OCI-M2 (cell line): Measurements from ENCODE around the gene ANKRD36C.
"Not testable (repeated sequence)": the region's sequence is repeated elsewhere in the genome, so short reads cannot be mapped to it uniquely, and the experiment has no call there.

Experiments
- DNase-seq: peaks from one replicate; lab custom pipeline; 2025; ENCODE audit not compliant: unreplicated experiment; lab: John Stamatoyannopoulos, UW

ANKRD36C gene

DNA sequence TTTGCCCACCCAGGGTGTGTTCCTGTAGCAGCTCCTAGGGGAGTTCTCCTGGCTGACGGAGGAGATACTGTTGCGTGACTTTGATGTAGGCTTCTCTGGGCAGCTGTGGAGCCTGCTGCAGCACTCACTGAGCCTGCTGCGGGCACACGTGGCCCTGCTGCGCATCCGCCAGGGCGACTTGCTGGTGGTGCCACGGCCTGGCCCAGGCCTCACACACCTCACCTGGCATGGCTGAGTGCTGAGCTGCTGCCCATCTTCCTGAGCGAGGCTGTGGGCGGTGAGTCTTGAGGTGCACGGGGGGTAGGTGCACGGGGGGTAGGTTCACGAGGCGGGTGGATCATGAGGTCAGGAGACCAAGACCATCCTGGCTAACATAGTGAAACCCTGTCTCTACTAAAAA is 191.7 kb downstream of the ANKRD36C start:
- DNase-seq: no peak

DNA sequence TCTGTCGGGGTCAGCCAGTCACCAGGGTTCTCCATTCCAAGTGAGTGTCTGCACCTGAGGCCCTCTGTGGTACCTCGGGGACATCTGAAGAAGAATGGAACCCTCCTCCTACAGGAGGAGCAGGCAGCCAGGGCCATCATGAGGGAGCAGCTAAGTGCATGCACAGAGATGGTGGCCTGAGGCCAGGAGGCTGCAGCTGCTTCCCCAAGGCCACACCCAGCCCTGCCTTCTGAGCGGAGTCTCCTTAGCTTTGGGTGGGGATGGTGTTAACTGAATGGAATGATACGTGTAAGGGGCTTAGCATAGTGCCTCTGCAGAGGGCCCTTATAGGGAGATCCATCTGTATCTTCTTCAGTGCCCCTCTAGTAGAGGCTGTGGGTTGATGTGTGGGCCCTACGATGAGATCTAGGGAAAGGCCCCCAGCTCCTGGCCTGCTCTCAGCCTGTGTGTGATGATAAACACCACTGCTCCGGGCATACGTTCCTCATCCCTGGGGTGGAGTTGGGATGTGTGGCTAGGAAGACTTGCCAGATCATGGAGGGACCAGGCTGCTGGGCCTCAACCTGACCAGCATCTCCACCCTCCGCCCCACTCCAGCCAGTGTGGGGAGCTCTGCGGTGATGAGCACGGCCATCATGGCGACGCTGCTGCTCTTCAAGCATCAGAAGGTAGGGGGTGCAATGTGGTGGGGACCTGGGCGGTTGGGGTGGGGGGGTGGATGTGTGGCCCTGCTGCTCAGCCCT is 192.3 kb downstream of the ANKRD36C start:
- not testable (repeated sequence) for DNase-seq

DNA sequence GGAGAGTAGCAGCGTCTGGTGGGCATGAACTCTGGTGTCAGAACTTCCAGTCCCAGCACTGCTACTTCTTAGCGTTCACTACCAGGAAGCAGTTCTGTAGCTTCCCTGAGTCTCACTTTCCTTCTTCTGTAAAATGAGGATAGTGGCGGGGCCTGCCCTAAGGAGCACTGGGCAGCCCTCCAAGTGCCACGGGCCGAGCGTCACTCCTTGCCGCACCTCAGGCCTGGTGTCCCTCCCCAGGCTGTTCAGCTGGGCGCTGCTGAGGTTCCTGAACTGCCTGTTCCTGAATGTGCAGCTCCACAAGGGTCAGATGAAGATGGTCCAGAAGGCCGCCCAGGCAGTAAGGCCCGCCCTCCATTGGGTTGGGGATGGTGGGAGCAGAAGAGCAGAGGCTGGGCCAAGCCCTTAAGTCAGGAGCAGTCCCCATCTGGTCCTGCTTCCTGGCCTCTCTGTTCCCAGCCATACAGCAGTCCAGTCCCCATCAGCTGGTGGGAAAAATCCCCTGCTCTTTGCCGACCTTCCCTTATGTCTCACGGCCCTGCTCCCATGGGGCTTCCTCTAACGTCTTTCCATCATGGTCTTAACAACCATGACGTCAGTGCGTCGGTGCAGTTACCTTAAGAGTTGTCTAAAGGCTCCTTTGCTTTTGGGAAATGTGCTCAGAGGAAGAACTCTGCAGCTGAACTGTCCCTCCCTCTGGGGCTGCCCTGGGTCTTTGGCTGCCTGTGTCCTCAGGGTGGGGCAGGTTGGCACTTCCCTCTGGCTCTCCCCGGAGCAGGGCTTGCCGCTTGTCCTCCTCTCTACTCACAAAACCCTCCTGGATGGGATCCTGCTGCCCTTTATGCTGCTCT is 195.2 kb downstream of the ANKRD36C start:
- not testable (repeated sequence) for DNase-seq

DNA sequence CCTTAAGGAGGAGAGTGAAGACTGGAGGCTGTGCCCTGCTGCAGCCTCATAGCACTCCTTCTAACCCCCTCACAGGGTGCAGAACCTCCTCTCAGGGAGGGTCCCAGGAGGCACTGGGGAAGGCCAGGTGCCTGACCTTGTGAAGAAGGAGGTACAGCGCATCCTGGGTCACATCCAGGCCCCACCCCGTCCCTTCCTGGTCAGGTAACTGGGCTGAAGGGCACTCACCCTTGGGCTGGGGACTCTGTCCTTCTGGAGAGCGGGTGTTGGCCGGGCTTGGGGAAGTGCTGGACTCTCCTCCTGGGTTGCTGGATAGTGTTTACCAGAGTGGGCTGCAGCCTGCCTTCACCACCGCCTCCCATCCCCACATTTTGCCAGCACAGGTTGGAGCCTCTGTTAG is 197.7 kb downstream of the ANKRD36C start:
- DNase-seq: not testable (repeated sequence)

DNA sequence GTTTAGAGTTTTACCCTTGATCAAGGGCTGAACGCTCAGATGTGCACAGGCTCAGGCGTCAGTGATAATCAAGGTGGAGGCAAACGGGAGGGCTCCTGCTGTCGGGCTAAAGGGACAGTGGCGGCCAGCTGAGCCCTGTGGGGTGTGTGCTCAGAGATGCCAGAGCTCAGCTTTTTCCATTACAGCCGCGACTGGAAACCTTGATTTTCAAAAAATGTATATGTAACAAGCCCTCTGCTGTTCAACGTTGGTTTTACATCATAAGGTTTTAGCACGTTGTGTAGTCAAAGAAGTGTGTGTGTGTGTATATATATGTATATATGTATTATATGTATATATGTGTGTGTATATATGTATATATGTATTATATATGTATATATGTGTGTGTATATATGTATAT is 201.4 kb downstream of the ANKRD36C start:
- DNase-seq: not testable (repeated sequence)

- DNase-seq: not testable (repeated sequence)
These were observed 202.2 kb downstream of the ANKRD36C start for GRCh38 chr2:95789385-95789784.

DNA sequence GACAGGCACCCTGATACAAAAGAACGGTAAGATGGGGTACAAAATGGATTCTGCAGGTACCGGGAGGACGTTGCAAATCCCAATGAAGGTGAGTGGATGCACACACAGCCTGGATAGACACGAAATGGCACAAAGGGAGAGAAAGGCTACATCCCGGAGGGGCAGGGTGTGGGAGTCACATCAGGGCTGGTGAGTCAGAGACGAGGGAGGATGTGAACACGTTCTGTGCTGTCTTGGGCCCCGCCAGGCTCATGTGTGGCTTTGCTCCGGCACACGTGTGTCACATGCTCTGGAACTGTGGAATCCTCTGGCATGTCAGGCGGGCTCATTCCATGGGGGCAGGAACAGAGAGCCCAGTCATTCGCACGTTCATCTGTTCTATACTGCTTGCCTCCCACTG is 203.0 kb downstream of the ANKRD36C start:
- DNase-seq: not testable (repeated sequence)
